KMS-11 (cell line): ENCODE measurements around the gene CCNF.
"Not testable (repeated sequence)": the region's sequence is repeated elsewhere in the genome, so short reads cannot be mapped to it uniquely, and the experiment has no call there.

Source experiments
- H2AFZ ChIP-seq: fragments of 200-600 bp; sonication (generic); 2 replicates; pipeline ENCODE4 v1.6.1; 2016; ENCODE audit warnings: antibody characterized with exemption, mixed run types, low read depth
- H3K27ac ChIP-seq: fragments of 200-600 bp; sonication (generic); 2 replicates; pipeline ENCODE4 v1.6.1; 2016; ENCODE audit warnings: mild to moderate bottlenecking, mixed run types
- H3K27me3 ChIP-seq: fragments of 200-600 bp; sonication (generic); 2 replicates; pipeline ENCODE4 v1.6.1; 2017; ENCODE audit warnings: mild to moderate bottlenecking, low read depth, mixed run types, moderate library complexity; ENCODE audit not compliant: insufficient read depth
- H3K36me3 ChIP-seq: fragments of 200-600 bp; sonication (generic); 2 replicates; pipeline ENCODE4 v1.6.1; 2017; ENCODE audit warnings: mild to moderate bottlenecking, mixed run types; ENCODE audit not compliant: insufficient read depth
- H3K4me1 ChIP-seq: fragments of 200-600 bp; sonication (generic); 2 replicates; pipeline ENCODE4 v1.6.1; 2016; ENCODE audit warnings: mild to moderate bottlenecking, low read depth, mixed run types; ENCODE audit not compliant: poor library complexity, severe bottlenecking
- H3K4me2 ChIP-seq: fragments of 200-600 bp; sonication (generic); 2 replicates; pipeline ENCODE4 v1.7.0; 2016; ENCODE audit warnings: mild to moderate bottlenecking, mixed run types
- H3K4me3 ChIP-seq: fragments of 200-600 bp; sonication (generic); IDR thresholded peaks from 2 replicates; pipeline ENCODE4 v1.6.1; 2017; ENCODE audit warnings: low read depth, low read length, mixed read lengths; ENCODE audit not compliant: insufficient read depth
- H3K79me2 ChIP-seq: fragments of 200-600 bp; sonication (generic); 2 replicates; pipeline ENCODE4 v1.6.1; 2016; ENCODE audit warnings: low read depth, mixed run types; ENCODE audit not compliant: insufficient read depth
- H3K9ac ChIP-seq: fragments of 200-600 bp; sonication (generic); 2 replicates; pipeline ENCODE4 v1.6.1; 2016; ENCODE audit warnings: mild to moderate bottlenecking, mixed run types
- H4K20me1 ChIP-seq: fragments of 200-600 bp; sonication (generic); 2 replicates; pipeline ENCODE4 v1.6.1; 2016; ENCODE audit warnings: mild to moderate bottlenecking, mixed run types; ENCODE audit not compliant: insufficient read depth
- CTCF ChIP-seq: fragments of 200-600 bp; sonication (generic); conservative IDR thresholded peaks from 2 replicates; pipeline ENCODE4 v1.6.1; 2017; ENCODE audit warnings: low read depth, mild to moderate bottlenecking, antibody characterized with exemption, low read length, moderate library complexity, mixed read lengths

Gene CCNF

GRCh38 chr16:2436110-2436509, 6.9 kb downstream of the CCNF start:
- Histone ChIP-seq H3K27me3 (no peaks in the 10 kb centered on the region), H3K4me1 (peaks cover under 1% of the 10 kb centered on the region), H3K4me2 (no peak overlapping the region), H2AFZ (no peak overlapping the region), H3K36me3 (peaks cover 15% of the 10 kb centered on the region; the same call in 1 of the 2 replicates), H3K27ac (no peak overlapping the region), H3K9ac (no peak overlapping the region), H4K20me1 (no peaks in the 10 kb centered on the region), H3K79me2 (peaks cover 4% of the 10 kb centered on the region), H3K4me3 (no peak overlapping the region)
- TF ChIP-seq CTCF: no peak

GRCh38 chr16:2437032-2437790, 8.0 kb downstream of the CCNF start:
- TF ChIP-seq CTCF: no peak
- H3K79me2 ChIP-seq: no peaks in the 10 kb centered on the region
- peaks cover 13% of the 10 kb centered on the region; the same call in 1 of the 2 replicates for H3K36me3 ChIP-seq
- no peak overlapping the region for H3K4me2 ChIP-seq
- no peak overlapping the region for H3K27ac ChIP-seq
- H2AFZ ChIP-seq: no peak overlapping the region
- no peaks in the 10 kb centered on the region for H3K27me3 ChIP-seq
- no peak overlapping the region for H3K4me3 ChIP-seq
- no peaks in the 10 kb centered on the region for H4K20me1 ChIP-seq
- H3K9ac ChIP-seq: no peak overlapping the region
- H3K4me1 ChIP-seq: no peaks in the 10 kb centered on the region

- Histone ChIP-seq H4K20me1 (no peaks in the 10 kb centered on the region), H3K27ac (no peak overlapping the region), H3K27me3 (no peaks in the 10 kb centered on the region), H2AFZ (no peak overlapping the region), H3K4me2 (no peak overlapping the region), H3K36me3 (peaks cover 7% of the 10 kb centered on the region; the same call in 1 of the 2 replicates), H3K79me2 (no peaks in the 10 kb centered on the region), H3K9ac (no peak overlapping the region), H3K4me1 (no peaks in the 10 kb centered on the region), H3K4me3 (no peak overlapping the region)
- TF ChIP-seq CTCF: no peak
Observed at GRCh38 chr16:2438121-2438520, 8.9 kb downstream of the CCNF start.

GRCh38 chr16:2439598-2439997, 10.4 kb downstream of the CCNF start:
- H3K27me3 ChIP-seq: no peaks in the 10 kb centered on the region
- peaks cover 5% of the 10 kb centered on the region; the same call in 1 of the 2 replicates for H3K36me3 ChIP-seq
- H3K9ac ChIP-seq: no peak overlapping the region
- no peaks in the 10 kb centered on the region for H4K20me1 ChIP-seq
- H3K4me3 ChIP-seq: no peak overlapping the region
- H3K27ac ChIP-seq: no peak overlapping the region
- no peak for TF ChIP-seq CTCF
- no peak overlapping the region for H3K4me2 ChIP-seq
- no peaks in the 10 kb centered on the region for H3K4me1 ChIP-seq
- H3K79me2 ChIP-seq: no peaks in the 10 kb centered on the region
- H2AFZ ChIP-seq: no peak overlapping the region

- not testable (repeated sequence) for H3K27ac ChIP-seq, H3K4me2 ChIP-seq, H3K27me3 ChIP-seq, H3K79me2 ChIP-seq, H3K4me1 ChIP-seq, H2AFZ ChIP-seq, H3K4me3 ChIP-seq, H3K36me3 ChIP-seq, H3K9ac ChIP-seq, H4K20me1 ChIP-seq
Observed at GRCh38 chr16:2441143-2441804, 12.0 kb downstream of the CCNF start.
